Keratinocyte (primary cell): Measurements from ENCODE around the gene HMG20A. TPM values are rescaled to one million over a fixed set of nuclear protein-coding genes. Genes with fewer than 3 reads are reported as not detected.

Experiments
- DNase-seq: peaks from one replicate; pipeline ENCODE4 v3.0.0-alpha.2; 2011; ENCODE audit warnings: low read depth, missing footprints, low spot score
- FAIRE-seq: peaks from 2 replicates; lab custom pipeline; 2011; peaks lifted over from hg19 to GRCh38; lab: Jason Lieb, UNC
- H2AFZ ChIP-seq: 2 replicates; pipeline ENCODE4 v1.6.0; 2012; ENCODE audit warnings: low read length, control low read depth, inconsistent platforms; ENCODE audit not compliant: control insufficient read depth
- H3K27ac ChIP-seq: 2 replicates; pipeline ENCODE4 v1.5.1; 2011; ENCODE audit warnings: low read length; ENCODE audit not compliant: control insufficient read depth, insufficient read depth
- H3K27me3 ChIP-seq: 3 replicates; pipeline ENCODE4 v1.6.0; 2011; ENCODE audit warnings: low read length; ENCODE audit not compliant: control insufficient read depth, insufficient read depth; ENCODE audit errors: extremely low read depth
- H3K36me3 ChIP-seq, 2 experiments: 2 replicates in 1 of 2; 3 replicates in 1 of 2; pipeline ENCODE4 v1.5.1; 2011; ENCODE audit warnings: low read length in 2 of 2, mild to moderate bottlenecking in 1 of 2; ENCODE audit not compliant: control insufficient read depth in 2 of 2, insufficient read depth in 2 of 2; ENCODE audit errors: extremely low read depth in 1 of 2
- H3K4me1 ChIP-seq: 3 replicates; pipeline ENCODE4 v1.5.1; 2011; ENCODE audit warnings: low read length; ENCODE audit not compliant: control insufficient read depth, insufficient read depth; ENCODE audit errors: extremely low read depth
- H3K4me2 ChIP-seq: 3 replicates; pipeline ENCODE4 v1.6.0; 2011; ENCODE audit warnings: low read depth, low read length; ENCODE audit not compliant: control insufficient read depth, insufficient read depth; ENCODE audit errors: extremely low read depth
- H3K4me3 ChIP-seq, 3 experiments: fragments of 200-600 bp in 1 of 3; sonication (generic) in 1 of 3; 2 replicates in 2 of 3; 3 replicates in 1 of 3; pipeline ENCODE4 v1.5.1; 2011 to 2016; ENCODE audit warnings: low read length in 3 of 3, mild to moderate bottlenecking in 3 of 3, control low read depth in 2 of 3, inconsistent platforms in 1 of 3, low read depth in 1 of 3, mixed read lengths in 1 of 3, mixed run types in 1 of 3, moderate library complexity in 1 of 3; ENCODE audit not compliant: control insufficient read depth in 2 of 3, insufficient read depth in 2 of 3; ENCODE audit errors: extremely low read depth in 1 of 3
- H3K79me2 ChIP-seq: 2 replicates; pipeline ENCODE4 v1.6.0; 2012; ENCODE audit warnings: low read length; ENCODE audit not compliant: control insufficient read depth, insufficient read depth
- H3K9ac ChIP-seq: 3 replicates; pipeline ENCODE4 v1.6.0; 2011; ENCODE audit warnings: low read length; ENCODE audit not compliant: control insufficient read depth, insufficient read depth; ENCODE audit errors: extremely low read depth
- H3K9me1 ChIP-seq: 3 replicates; pipeline ENCODE4 v1.6.0; 2011; ENCODE audit warnings: low read length; ENCODE audit not compliant: control insufficient read depth, insufficient read depth; ENCODE audit errors: extremely low read depth
- H3K9me3 ChIP-seq: 2 replicates; pipeline ENCODE4 v1.5.1; 2012; ENCODE audit warnings: low read depth, low read length; ENCODE audit not compliant: control insufficient read depth
- H4K20me1 ChIP-seq: 3 replicates; pipeline ENCODE4 v1.6.0; 2011; ENCODE audit warnings: low read length; ENCODE audit not compliant: control insufficient read depth, insufficient read depth; ENCODE audit errors: extremely low read depth
- CTCF ChIP-seq, 3 experiments: IDR thresholded peaks in 1 of 3; conservative IDR thresholded peaks in 1 of 3; optimal IDR thresholded peaks in 1 of 3; 2 replicates in 2 of 3; 3 replicates in 1 of 3; pipeline versions ENCODE3 to v1.5.1; 2011; ENCODE audit warnings: low read length in 3 of 3, mild to moderate bottlenecking in 3 of 3, moderate library complexity in 2 of 3, control low read depth in 1 of 3, inconsistent platforms in 1 of 3; ENCODE audit not compliant: insufficient read depth in 2 of 3; ENCODE audit errors: extremely low read depth in 1 of 3
- EZH2 ChIP-seq: IDR thresholded peaks from one replicate; pipeline ENCODE4 v1.6.1; 2012; ENCODE audit warnings: inconsistent platforms, mild to moderate bottlenecking, low read length, moderate library complexity
- dilution Hi-C: fragments of 300-500 bp; cut with MboI; formaldehyde crosslinking; loops from one replicate; pipeline ENCODE4 v1.7.0; 2020; ENCODE audit warnings: low sequenced_read_pairs; ENCODE audit not compliant: extremely low pct_ligation_motif_present
- polyA plus RNA-seq, 5 experiments: library from polyadenylated mRNA; depleted of rRNA in 3 of 5; stranded (reverse) in 3 of 5; stranded (forward) in 1 of 5; unstranded in 1 of 5; fragments of >200 nt; gene quantifications; 1 replicate in 1 of 5; 2 replicates in 3 of 5; 3 replicates in 1 of 5; pipeline versions ENCODE4 v1.2.1 to v1.2.3, GENCODE V29; 2011 to 2012; ENCODE audit warnings: missing spikeins in 2 of 5, low read depth in 1 of 5, low replicate concordance in 1 of 5

Gene HMG20A
- polyA plus RNA-seq, 1 donor (not counting 4 experiments of a cell fraction or from before 2014, with no cell fraction given) = 44.6 TPM

GRCh38 chr15:77393471-77393840 lies 27.2 kb upstream of the HMG20A start:
- Histone ChIP-seq H3K4me3 (no peak overlapping the region), H4K20me1 (peaks cover 4% of the 10 kb centered on the region), H3K9me1 (no peaks in the 10 kb centered on the region), H3K27me3 (no peaks in the 10 kb centered on the region), H3K9me3 (no peaks in the 10 kb centered on the region), H3K9ac (no peak overlapping the region), H3K27ac (no peak overlapping the region), H2AFZ (no peak overlapping the region), H3K36me3 (no peaks in the 10 kb centered on the region), H3K4me1 (no peaks in the 10 kb centered on the region), H3K4me2 (no peak overlapping the region), H3K79me2 (peaks cover 4% of the 10 kb centered on the region)
- FAIRE-seq (peak; percentile 58), DNase-seq (no peak)
- TF ChIP-seq CTCF (optimal IDR thresholded peaks at IDR 0.05 in 1 of 3, IDR thresholded peaks at IDR 0.05 in 1 of 3, conservative IDR thresholded peaks at IDR 0.05 in 1 of 3; ENCODE audit: extremely low read depth in 1 of 3, insufficient read depth in 2 of 3, low read length in 3 of 3) (no peak), EZH2 (no peak)
- dilution Hi-C loops = no loop called here

DNA sequence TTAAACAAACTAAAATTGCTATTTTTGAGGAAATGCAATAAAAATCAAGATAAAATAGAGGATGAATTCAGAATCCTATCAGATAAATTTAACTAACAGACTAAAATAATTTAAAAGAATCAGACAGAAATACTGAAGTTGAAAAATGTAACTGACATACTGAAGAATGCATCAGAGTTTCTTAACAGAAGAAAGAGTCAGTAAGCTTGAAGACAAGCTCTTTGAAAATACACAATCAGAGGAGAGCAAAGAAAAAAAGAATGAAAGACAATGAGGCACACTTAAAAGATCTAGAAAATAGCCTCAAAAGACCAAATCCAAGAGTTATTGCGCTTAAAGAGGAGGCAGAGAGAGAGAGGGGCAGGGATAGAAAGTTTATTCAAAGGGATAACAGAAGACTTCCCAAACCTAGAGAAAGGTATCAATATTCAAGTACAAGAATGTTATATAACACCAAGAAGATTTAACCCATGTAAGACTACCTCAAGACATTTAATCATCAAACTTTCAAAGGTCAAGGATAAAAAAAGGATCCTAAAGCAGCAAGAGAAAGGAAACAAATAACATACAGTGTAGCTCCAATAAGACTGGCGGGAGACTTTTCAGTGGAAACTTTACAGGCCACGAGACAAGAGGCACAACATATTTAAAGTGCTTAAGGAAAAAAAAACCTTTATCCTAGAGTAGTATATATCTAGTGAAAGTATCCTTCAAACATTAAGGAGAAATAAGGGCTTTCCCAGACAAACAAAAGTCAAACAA lies 25.5 kb upstream of the HMG20A start:
- DNase-seq = no peak
- no peaks in the 10 kb centered on the region for H3K4me1 ChIP-seq
- dilution Hi-C loops = no loop called here
- H3K9me1 ChIP-seq = no peaks in the 10 kb centered on the region
- H3K27ac ChIP-seq = no peak overlapping the region
- H3K79me2 ChIP-seq = peaks cover 4% of the 10 kb centered on the region
- no peak for TF ChIP-seq EZH2
- TF ChIP-seq CTCF (optimal IDR thresholded peaks at IDR 0.05 in 1 of 3, IDR thresholded peaks at IDR 0.05 in 1 of 3, conservative IDR thresholded peaks at IDR 0.05 in 1 of 3; ENCODE audit: extremely low read depth in 1 of 3, insufficient read depth in 2 of 3, low read length in 3 of 3) = no peak
- no peaks in the 10 kb centered on the region for H3K36me3 ChIP-seq
- no peak overlapping the region for H2AFZ ChIP-seq
- no peak overlapping the region for H3K9ac ChIP-seq
- no peak for FAIRE-seq
- H3K4me2 ChIP-seq = no peak overlapping the region
- H3K27me3 ChIP-seq = no peaks in the 10 kb centered on the region
- no peak overlapping the region for H3K4me3 ChIP-seq
- H4K20me1 ChIP-seq = peaks cover 4% of the 10 kb centered on the region
- H3K9me3 ChIP-seq = no peaks in the 10 kb centered on the region
